ENCODE results near the gene PDCD7. TPM values are rescaled to one million over a fixed set of nuclear protein-coding genes. Genes with fewer than 3 reads are reported as not detected.

PDCD7 gene
- total and polyA plus RNA-seq, 2 of the 13 experiments (the other 11 are each of a cell fraction or from before 2014, with no cell fraction given): 10.1 to 14.7 TPM

DNA sequence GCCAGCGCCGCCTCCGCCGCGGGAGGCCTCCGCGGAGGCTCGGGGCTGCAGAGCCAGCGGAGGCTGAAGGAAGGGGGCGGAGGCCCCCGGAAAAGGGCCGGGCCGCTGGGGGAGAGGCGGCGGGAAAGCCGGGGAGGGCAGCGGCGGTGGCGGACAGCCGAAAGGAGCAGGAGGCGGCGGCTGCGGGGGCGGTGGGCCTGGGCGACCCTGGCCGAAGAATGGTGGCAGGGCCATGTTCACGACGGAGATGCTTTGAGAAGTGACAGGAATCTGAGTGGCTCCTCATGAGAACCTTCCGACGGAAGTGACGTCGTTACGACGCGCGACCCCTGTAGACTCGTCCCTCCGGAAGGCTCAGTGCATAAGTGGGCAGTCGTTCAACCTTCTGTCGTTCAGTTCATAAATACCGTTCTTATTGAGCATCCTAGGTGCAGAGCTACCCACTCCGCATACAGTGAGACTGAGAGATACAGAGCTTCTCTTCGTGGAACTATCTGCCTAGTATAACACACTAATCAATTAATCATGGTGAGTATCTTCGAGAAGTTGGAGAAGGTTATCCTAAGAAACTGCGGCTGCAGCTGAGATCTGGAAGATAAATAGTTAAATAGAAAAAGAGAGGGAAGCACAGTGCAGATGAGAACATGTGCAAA, at the start of gene PDCD7 (continued):
- TF ChIP-seq, protein P1, sequence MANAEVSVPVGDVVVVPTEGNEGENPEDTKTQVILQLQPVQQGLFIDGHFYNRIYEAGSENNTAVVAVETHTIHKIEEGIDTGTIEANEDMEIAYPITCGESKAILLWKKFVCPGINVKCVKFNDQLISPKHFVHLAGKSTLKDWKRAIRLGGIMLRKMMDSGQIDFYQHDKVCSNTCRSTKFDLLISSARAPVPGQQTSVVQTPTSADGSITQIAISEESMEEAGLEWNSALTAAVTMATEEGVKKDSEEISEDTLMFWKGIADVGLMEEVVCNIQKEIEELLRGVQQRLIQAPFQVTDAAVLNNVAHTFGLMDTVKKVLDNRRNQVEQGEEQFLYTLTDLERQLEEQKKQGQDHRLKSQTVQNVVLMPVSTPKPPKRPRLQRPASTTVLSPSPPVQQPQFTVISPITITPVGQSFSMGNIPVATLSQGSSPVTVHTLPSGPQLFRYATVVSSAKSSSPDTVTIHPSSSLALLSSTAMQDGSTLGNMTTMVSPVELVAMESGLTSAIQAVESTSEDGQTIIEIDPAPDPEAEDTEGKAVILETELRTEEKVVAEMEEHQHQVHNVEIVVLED (CRISPR knock-in tag; IDR thresholded peaks at IDR 0.05; ENCODE audit: borderline replicate concordance): peak; percentile 51; the same call in 1 of the 2 replicates
- TF ChIP-seq PPARG (CRISPR knock-in tag; conservative IDR thresholded peaks at IDR 0.05): peak; percentile 41; the same call in 1 of the 2 replicates
- no peak for TF ChIP-seq MBNL3 (CRISPR knock-in tag; conservative IDR thresholded peaks at IDR 0.05)
- TF ChIP-seq SMAD3 (CRISPR knock-in tag; IDR thresholded peaks at IDR 0.05): 0 out of 2 replicates have a peak, but pooled peaks have one; percentile 59
- no peak for TF ChIP-seq ZBTB39 (CRISPR knock-in tag; IDR thresholded peaks at IDR 0.05)
- TF ChIP-seq GFI1 (CRISPR knock-in tag; IDR thresholded peaks at IDR 0.05; ENCODE audit: borderline replicate concordance): no peak
- TF ChIP-seq SMC3 (IDR thresholded peaks at IDR 0.05; ENCODE audit: low read length): no peak
- TF ChIP-seq RXRB (CRISPR knock-in tag; IDR thresholded peaks at IDR 0.05; ENCODE audit: borderline replicate concordance): peak; percentile 60; the same call in 1 of the 2 replicates
- no peak for TF ChIP-seq RBM22 (optimal IDR thresholded peaks at IDR 0.05; ENCODE audit: low read length)
- TF ChIP-seq TEAD2 (CRISPR knock-in tag; IDR thresholded peaks at IDR 0.05): no peak
- peak; percentile 35; the same call in 1 of the 2 replicates for TF ChIP-seq TFDP1 (CRISPR knock-in tag; IDR thresholded peaks at IDR 0.05; ENCODE audit: borderline replicate concordance)
- TF ChIP-seq, protein P2, sequence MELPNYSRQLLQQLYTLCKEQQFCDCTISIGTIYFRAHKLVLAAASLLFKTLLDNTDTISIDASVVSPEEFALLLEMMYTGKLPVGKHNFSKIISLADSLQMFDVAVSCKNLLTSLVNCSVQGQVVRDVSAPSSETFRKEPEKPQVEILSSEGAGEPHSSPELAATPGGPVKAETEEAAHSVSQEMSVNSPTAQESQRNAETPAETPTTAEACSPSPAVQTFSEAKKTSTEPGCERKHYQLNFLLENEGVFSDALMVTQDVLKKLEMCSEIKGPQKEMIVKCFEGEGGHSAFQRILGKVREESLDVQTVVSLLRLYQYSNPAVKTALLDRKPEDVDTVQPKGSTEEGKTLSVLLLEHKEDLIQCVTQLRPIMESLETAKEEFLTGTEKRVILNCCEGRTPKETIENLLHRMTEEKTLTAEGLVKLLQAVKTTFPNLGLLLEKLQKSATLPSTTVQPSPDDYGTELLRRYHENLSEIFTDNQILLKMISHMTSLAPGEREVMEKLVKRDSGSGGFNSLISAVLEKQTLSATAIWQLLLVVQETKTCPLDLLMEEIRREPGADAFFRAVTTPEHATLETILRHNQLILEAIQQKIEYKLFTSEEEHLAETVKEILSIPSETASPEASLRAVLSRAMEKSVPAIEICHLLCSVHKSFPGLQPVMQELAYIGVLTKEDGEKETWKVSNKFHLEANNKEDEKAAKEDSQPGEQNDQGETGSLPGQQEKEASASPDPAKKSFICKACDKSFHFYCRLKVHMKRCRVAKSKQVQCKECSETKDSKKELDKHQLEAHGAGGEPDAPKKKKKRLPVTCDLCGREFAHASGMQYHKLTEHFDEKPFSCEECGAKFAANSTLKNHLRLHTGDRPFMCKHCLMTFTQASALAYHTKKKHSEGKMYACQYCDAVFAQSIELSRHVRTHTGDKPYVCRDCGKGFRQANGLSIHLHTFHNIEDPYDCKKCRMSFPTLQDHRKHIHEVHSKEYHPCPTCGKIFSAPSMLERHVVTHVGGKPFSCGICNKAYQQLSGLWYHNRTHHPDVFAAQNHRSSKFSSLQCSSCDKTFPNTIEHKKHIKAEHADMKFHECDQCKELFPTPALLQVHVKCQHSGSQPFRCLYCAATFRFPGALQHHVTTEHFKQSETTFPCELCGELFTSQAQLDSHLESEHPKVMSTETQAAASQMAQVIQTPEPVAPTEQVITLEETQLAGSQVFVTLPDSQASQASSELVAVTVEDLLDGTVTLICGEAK (IDR thresholded peaks at IDR 0.05): peak; percentile 38
- TF ChIP-seq, protein P2 (CRISPR knock-in tag; IDR thresholded peaks at IDR 0.05): no peak
- no peak for TF ChIP-seq TOE1 (CRISPR knock-in tag; IDR thresholded peaks at IDR 0.05)
- TF ChIP-seq ZNF589 (CRISPR knock-in tag; conservative IDR thresholded peaks at IDR 0.05): peak; percentile 76; the same call in 1 of the 2 replicates
- no peak for TF ChIP-seq MAFG (CRISPR knock-in tag; IDR thresholded peaks at IDR 0.05)

All from HepG2 (cell line).